Forelimb muscle (tissue), 1 donor: Measurements from ENCODE around the gene SCFD2. TPM values are rescaled to one million over a fixed set of nuclear protein-coding genes. Genes with fewer than 3 reads are reported as not detected.
"Not testable (repeated sequence)": the region's sequence is repeated elsewhere in the genome, so short reads cannot be mapped to it uniquely, and the experiment has no call there.

Experiments
- DNase-seq: peaks from one replicate; pipeline ENCODE4 v3.0.0-alpha.2; 2013; ENCODE audit warnings: low read depth
- polyA plus RNA-seq: library from polyadenylated mRNA; unstranded; fragments of 120-200 nt; gene quantifications from one replicate; pipeline ENCODE4 v1.2.1, GENCODE V29; 2013; ENCODE audit not compliant: insufficient read length

The SCFD2 gene
- 10.6 TPM for polyA plus RNA-seq

GRCh38 chr4:53365486-53366300 is at the start of gene SCFD2:
TSS of gene SCFD2 (minus strand) at chr4:53366061.
- peak; percentile 94 for DNase-seq

GRCh38 chr4:53409479-53409878 is 43.6 kb upstream of the SCFD2 start:
- DNase-seq = not testable (repeated sequence)

DNA sequence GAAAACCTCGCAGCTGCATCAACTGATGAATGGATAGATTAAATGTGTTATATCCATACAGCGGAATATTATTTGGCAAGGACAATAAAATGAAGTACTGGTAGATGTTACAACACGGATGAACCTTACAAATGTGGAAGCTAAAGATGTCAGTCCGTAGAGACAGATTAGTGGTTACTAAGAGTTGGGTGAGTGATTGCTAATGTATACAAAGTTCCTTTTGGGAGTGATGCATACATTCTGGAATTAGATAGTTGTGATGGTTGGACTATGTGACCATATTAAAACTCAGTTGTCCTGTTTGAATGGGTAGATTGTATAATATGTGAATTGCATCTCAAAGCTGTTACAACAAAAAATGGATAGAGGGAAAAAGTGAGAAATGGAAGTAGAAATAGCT is 14.4 kb upstream of the SCFD2 start:
- DNase-seq = no peak

DNA sequence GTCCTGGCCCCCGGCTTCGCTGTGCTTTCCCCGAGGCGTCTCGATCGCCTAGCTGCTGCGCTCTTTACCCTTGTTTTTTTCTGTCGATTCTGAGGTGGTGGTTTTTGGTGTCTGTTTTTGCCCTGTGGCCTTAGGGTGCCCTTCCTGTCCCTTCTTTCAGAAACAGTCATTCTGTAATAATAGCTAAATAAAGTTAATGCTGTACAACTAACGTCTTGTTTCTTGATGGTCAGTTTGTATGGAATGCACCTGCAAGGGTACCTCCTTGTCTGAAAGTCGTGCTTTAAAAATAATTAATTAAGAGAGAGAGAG is 12.3 kb upstream of the SCFD2 start:
- no peak for DNase-seq

- DNase-seq = peak; percentile 86
Measured at GRCh38 chr4:53377319-53378170, 11.7 kb upstream of the SCFD2 start, which contains the start of gene FIP1L1. TSS of gene FIP1L1 (plus strand) at chr4:53377641. CDS start at chr4:53377839, 198 bp downstream.

- no peak for DNase-seq
Measured at GRCh38 chr4:53376900-53377299, 11.0 kb upstream of the SCFD2 start.

DNA sequence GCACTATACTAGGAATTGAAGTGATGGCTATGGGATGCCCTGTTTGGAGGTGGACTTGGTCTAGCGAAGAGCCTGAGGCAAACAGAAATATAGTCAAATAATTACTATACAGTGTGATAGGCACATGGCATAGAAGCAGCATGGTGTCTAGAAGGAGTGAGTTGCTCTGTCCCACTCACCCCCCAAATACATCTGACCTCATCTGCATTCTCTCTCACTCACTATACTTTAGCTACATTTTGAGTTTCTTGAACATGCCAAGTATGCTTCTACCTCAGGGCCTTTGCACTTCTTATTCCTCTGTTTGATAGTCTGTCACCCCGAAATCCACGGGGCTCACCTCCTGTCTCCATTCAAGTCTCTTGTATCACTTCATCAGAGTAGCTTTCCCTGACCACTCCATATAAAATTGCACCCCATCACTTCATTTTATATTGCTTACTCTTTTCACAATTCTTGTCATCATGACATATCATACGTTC is 9.0 kb upstream of the SCFD2 start:
- no peak for DNase-seq

GRCh38 chr4:53371843-53372521 is 6.1 kb upstream of the SCFD2 start:
- DNase-seq = no peak

DNA sequence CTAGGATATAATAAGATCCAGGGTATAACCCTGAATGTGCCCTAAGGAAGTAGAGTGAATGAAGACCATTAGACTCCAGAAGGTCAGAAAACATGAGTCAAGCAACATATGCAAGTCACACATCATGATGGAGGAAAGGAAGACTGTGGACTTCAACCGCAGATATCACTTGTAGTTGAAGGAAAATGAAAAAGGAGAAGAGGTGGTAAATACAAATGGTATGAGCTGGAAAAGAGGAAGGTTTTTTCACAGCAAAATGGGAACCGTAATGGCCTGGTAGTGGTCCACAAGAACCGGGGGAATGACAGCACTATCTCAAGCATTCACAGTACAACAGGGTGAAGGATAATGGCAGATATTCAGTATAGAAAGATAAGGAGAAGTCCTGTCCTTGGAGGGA is 5.2 kb upstream of the SCFD2 start:
- DNase-seq = no peak

DNA sequence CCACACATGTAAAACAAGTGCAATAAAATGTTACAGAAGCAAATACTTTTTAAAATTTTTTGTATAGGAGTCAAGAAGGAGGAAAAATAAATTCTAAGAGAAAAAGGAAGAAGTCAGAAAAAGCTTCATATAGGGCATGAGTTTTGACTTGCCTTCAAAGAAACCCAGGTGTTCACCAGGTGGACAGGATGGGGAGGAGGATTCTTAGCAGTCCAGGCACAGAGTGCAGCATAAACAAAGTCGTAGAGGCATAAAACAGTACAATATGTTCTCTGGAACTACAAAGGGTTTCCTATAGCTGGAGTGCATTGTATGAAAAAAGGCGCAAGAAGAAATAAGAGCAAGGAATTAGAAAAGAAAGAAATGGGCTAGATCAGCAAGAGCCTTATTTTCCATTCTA is 1.9 kb upstream of the SCFD2 start:
- no peak for DNase-seq

DNA sequence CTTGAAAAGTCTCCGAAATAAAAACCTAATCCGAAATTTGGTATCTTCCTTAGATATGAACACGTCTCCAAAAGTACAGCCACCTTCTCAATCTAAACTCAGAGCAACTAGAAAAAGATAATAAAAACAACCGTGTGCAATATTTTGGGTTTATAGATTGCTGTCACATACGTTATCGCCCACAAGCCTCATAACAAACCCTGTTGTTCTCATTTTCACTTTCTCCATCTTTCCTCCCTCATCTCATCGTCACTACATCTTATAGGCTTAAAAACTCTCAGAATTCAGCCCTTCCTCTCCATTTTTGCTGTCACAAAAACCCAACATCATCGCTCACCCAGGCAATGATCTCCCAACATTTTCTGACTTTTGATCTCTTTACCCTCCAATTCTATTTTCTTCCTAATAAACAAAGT is 448 bp upstream of the SCFD2 start:
- no peak for DNase-seq

- no peak for DNase-seq
Measured at GRCh38 chr4:53365121-53365485, 758 bp downstream of the SCFD2 start.

DNA sequence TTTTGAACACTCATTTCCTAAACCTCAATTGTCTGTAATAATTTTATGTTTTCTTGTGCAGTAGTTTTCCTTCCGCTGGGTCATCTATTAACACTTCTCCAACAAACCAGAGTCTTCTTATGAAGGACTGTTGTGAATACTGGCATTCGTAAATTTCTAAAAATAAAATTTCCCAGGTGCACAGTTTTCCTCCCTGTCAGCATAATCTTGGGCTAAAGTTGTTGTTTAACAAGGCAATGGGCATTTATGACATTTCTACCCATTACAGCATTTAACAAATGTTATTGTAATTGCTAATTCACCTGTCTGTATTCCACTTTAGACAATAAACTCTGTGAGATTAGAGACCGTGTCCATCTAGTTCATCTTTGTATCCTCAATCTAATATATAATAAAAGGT is 1.2 kb downstream of the SCFD2 start:
- DNase-seq = no peak

- DNase-seq = no peak
Measured at GRCh38 chr4:53362093-53362492, 3.8 kb downstream of the SCFD2 start.

GRCh38 chr4:53361451-53361850 is 4.4 kb downstream of the SCFD2 start:
- no peak for DNase-seq

DNA sequence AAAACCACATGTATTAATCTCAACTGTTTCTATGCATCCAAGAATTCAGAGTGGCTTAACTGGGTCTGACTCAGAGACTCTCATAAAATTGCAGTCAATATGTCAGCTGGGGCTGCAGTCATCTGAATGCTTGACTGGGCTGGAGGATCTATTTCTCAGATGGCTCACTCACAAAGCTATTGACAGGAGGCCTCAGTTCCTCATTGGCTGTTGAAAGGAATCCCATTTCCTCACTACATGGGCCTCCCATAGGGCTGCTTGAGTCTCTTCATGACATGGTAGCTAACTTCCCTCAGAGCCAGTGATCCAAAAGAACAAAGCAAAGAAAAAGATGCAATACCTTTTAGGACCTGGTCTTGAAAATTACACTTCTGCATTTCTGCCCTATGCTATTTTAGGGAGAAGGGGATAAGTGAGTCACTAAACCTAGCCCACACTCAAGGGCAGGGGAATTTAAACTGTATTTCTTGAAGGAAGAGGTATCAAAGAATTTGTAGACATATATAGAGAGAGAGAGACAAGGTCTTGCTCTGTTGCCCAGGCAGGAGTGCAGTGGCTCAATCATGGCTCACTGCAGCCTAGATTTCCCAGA is 9.8 kb downstream of the SCFD2 start:
- no peak for DNase-seq

DNA sequence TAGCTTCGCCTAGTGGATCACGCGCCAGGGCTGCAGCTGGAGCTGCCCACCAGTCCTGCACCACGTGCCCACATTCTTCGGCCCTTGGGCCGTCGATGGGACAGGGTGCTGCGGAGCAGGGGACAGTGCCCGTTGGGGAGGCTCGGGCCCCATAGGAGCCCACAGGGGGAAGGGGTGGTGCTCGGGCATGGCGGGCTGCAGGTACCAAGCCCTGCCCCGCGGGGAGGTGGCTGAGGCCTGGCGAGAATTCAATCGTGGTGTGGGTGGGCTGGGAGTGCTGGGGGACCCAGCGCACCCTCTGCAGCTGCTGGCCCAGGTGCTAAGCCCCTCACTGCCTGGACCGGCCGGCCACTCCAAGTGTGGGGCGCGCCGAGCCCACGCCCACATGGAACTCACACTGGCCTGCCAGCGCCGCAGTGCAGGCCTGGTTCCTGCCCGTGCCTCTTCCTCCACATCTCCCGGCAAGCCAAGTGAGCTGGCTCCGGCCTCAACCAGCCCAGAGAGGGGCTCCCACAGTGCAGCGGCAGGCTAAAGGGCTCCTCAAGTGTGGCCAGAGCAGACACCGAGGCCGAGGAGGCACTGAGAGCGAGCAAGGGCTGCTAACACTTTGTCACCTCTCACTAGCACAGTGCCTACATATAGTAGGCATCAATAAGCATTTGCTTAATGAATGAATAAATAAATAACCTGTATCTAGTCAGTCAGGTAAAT is 11.7 kb downstream of the SCFD2 start:
- no peak for DNase-seq

GRCh38 chr4:53349091-53349491 is 16.8 kb downstream of the SCFD2 start:
- DNase-seq = peak; percentile 28

GRCh38 chr4:53348046-53348445 is 17.8 kb downstream of the SCFD2 start:
- no peak for DNase-seq

GRCh38 chr4:53346920-53347852 is 18.7 kb downstream of the SCFD2 start:
- DNase-seq = no peak
